ENCODE data around the gene RBKS. TPM values are rescaled to one million over a fixed set of nuclear protein-coding genes. Genes with fewer than 3 reads are reported as not detected.

Gene RBKS
- total and polyA plus RNA-seq, 3 experiments from 2014 or later = 2.1 to 4.7 (median 2.9) TPM

- H3K9me3 Mint-ChIP-seq = peaks cover 0 to 2% (median 0%) of the 10 kb centered on the region in 5 donors
- Histone ChIP-seq H3K27me3 (ENCODE audit: insufficient read depth, low read length, poor library complexity, severe bottlenecking) (no peaks in the 10 kb centered on the region), H3K27ac (ENCODE audit: low read depth, low read length) (no peak overlapping the region), H3K4me3 (ENCODE audit: low read length) (no peak overlapping the region), H3K4me1 (ENCODE audit: insufficient read depth, low read length) (no peaks in the 10 kb centered on the region), H3K36me3 (ENCODE audit: insufficient read depth, low read length) (no peaks in the 10 kb centered on the region), H3K9me3 (ENCODE audit: low read length) (no peaks in the 10 kb centered on the region)
- H3K27ac Mint-ChIP-seq = peak overlapping the region in 1 of 8 donors; percentile 43
- CTCF ChIA-PET = interaction anchor here (0.8 kb wide), 1 partner anchor 70 kb away, joined by 3 read pairs; no protein-coding TSS in a partner anchor
- DNase-seq = no peak
- H3K4me3 Mint-ChIP-seq = no peak overlapping the region
- no peaks in the 10 kb centered on the region for H3K27me3 Mint-ChIP-seq
- H3K36me3 Mint-ChIP-seq = peaks cover 0 to 4% (median 0%) of the 10 kb centered on the region in 3 donors
- POLR2A ChIA-PET = no interaction called here
- no peaks in the 10 kb centered on the region for H3K4me1 Mint-ChIP-seq
These were observed 97.4 kb downstream of the RBKS start for GRCh38 chr2:27792759-27793158.

GRCh38 chr2:27790796-27791195 is 99.4 kb downstream of the RBKS start:
- H3K36me3 Mint-ChIP-seq = peaks cover 0 to 2% (median 0%) of the 10 kb centered on the region in 3 donors
- POLR2A ChIA-PET = no interaction called here
- Histone ChIP-seq H3K27me3 (ENCODE audit: insufficient read depth, low read length, poor library complexity, severe bottlenecking) (no peaks in the 10 kb centered on the region), H3K4me3 (ENCODE audit: low read length) (no peak overlapping the region), H3K36me3 (ENCODE audit: insufficient read depth, low read length) (no peaks in the 10 kb centered on the region), H3K4me1 (ENCODE audit: insufficient read depth, low read length) (no peaks in the 10 kb centered on the region), H3K9me3 (ENCODE audit: low read length) (no peaks in the 10 kb centered on the region), H3K27ac (ENCODE audit: low read depth, low read length) (no peak overlapping the region)
- no peak overlapping the region for H3K4me3 Mint-ChIP-seq
- CTCF ChIA-PET = no interaction called here
- H3K4me1 Mint-ChIP-seq = no peaks in the 10 kb centered on the region
- H3K27me3 Mint-ChIP-seq = no peaks in the 10 kb centered on the region
- DNase-seq = no peak
- no peak overlapping the region for H3K27ac Mint-ChIP-seq
- H3K9me3 Mint-ChIP-seq = peaks cover 0 to 2% (median 0%) of the 10 kb centered on the region in 5 donors

GRCh38 chr2:27782701-27783100 is 107.5 kb downstream of the RBKS start:
- no peaks in the 10 kb centered on the region for H3K27me3 Mint-ChIP-seq
- peaks cover 9 to 19% (median 14%) of the 10 kb centered on the region in 3 donors for H3K4me1 Mint-ChIP-seq
- H3K4me1 ChIP-seq (ENCODE audit: insufficient read depth, low read length) = peaks cover 5% of the 10 kb centered on the region
- no peak overlapping the region for H3K27ac ChIP-seq (ENCODE audit: low read depth, low read length)
- ChIA-PET CTCF (no interaction called here), POLR2A (no interaction called here)
- H3K36me3 ChIP-seq (ENCODE audit: insufficient read depth, low read length) = peaks cover 8% of the 10 kb centered on the region
- H3K27me3 ChIP-seq (ENCODE audit: insufficient read depth, low read length, poor library complexity, severe bottlenecking) = no peaks in the 10 kb centered on the region
- H3K4me3 Mint-ChIP-seq = no peak overlapping the region
- no peaks in the 10 kb centered on the region for H3K9me3 ChIP-seq (ENCODE audit: low read length)
- peak overlapping the region in 1 of 8 donors; percentile 58 for H3K27ac Mint-ChIP-seq
- H3K36me3 Mint-ChIP-seq = peaks cover 0 to 45% (median 10%) of the 10 kb centered on the region in 3 donors
- no peaks in the 10 kb centered on the region for H3K9me3 Mint-ChIP-seq
- DNase-seq = no peak
- no peak overlapping the region for H3K4me3 ChIP-seq (ENCODE audit: low read length)

GRCh38 chr2:27781496-27781895 is 108.7 kb downstream of the RBKS start:
- Mint-ChIP-seq H3K4me3 (no peak overlapping the region), H3K4me1 (peaks cover 16 to 28% (median 25%) of the 10 kb centered on the region in 3 donors), H3K9me3 (no peaks in the 10 kb centered on the region), H3K27me3 (no peaks in the 10 kb centered on the region), H3K27ac (peak overlapping the region in 4 of 8 donors; percentile 11 to 79 (median 44)), H3K36me3 (peaks cover 0 to 53% (median 10%) of the 10 kb centered on the region in 3 donors)
- Histone ChIP-seq H3K36me3 (ENCODE audit: insufficient read depth, low read length) (peaks cover 8% of the 10 kb centered on the region), H3K27ac (ENCODE audit: low read depth, low read length) (no peak overlapping the region), H3K4me3 (ENCODE audit: low read length) (no peak overlapping the region), H3K9me3 (ENCODE audit: low read length) (no peaks in the 10 kb centered on the region), H3K4me1 (ENCODE audit: insufficient read depth, low read length) (peaks cover 12% of the 10 kb centered on the region), H3K27me3 (ENCODE audit: insufficient read depth, low read length, poor library complexity, severe bottlenecking) (no peaks in the 10 kb centered on the region)
- ChIA-PET POLR2A (no interaction called here), CTCF (no interaction called here)
- no peak for DNase-seq

GRCh38 chr2:27779417-27780055 is 110.7 kb downstream of the RBKS start:
- H3K4me1 Mint-ChIP-seq = peaks cover 29 to 42% (median 41%) of the 10 kb centered on the region in 3 donors
- no peak overlapping the region for H3K4me3 Mint-ChIP-seq
- peak overlapping the region in 4 of 8 donors; percentile 5 to 43 (median 24) for H3K27ac Mint-ChIP-seq
- no peak for DNase-seq
- no peaks in the 10 kb centered on the region for H3K27me3 ChIP-seq (ENCODE audit: insufficient read depth, low read length, poor library complexity, severe bottlenecking)
- H3K9me3 Mint-ChIP-seq = no peaks in the 10 kb centered on the region
- peaks cover 12% of the 10 kb centered on the region for H3K4me1 ChIP-seq (ENCODE audit: insufficient read depth, low read length)
- ChIA-PET POLR2A (no interaction called here), CTCF (no interaction called here)
- H3K36me3 Mint-ChIP-seq = peaks cover 0 to 65% (median 13%) of the 10 kb centered on the region in 3 donors
- H3K9me3 ChIP-seq (ENCODE audit: low read length) = no peaks in the 10 kb centered on the region
- no peak overlapping the region for H3K4me3 ChIP-seq (ENCODE audit: low read length)
- H3K36me3 ChIP-seq (ENCODE audit: insufficient read depth, low read length) = peaks cover 12% of the 10 kb centered on the region
- H3K27me3 Mint-ChIP-seq = no peaks in the 10 kb centered on the region
- H3K27ac ChIP-seq (ENCODE audit: low read depth, low read length) = no peak overlapping the region

GRCh38 chr2:27776696-27777095 is 113.5 kb downstream of the RBKS start:
- Histone ChIP-seq H3K27ac (ENCODE audit: low read depth, low read length) (no peak overlapping the region), H3K36me3 (ENCODE audit: insufficient read depth, low read length) (peaks cover 18% of the 10 kb centered on the region), H3K27me3 (ENCODE audit: insufficient read depth, low read length, poor library complexity, severe bottlenecking) (no peaks in the 10 kb centered on the region), H3K4me1 (ENCODE audit: insufficient read depth, low read length) (peaks cover 33% of the 10 kb centered on the region), H3K9me3 (ENCODE audit: low read length) (no peaks in the 10 kb centered on the region), H3K4me3 (ENCODE audit: low read length) (no peak overlapping the region)
- POLR2A ChIA-PET = no interaction called here
- DNase-seq = no peak
- peak overlapping the region in 2 of 8 donors; percentile 38 to 60 for H3K27ac Mint-ChIP-seq
- peak overlapping the region in 1 of 7 donors; percentile 35 for H3K4me3 Mint-ChIP-seq
- CTCF ChIA-PET = no interaction called here
- H3K9me3 Mint-ChIP-seq = no peaks in the 10 kb centered on the region
- peaks cover 53 to 70% (median 70%) of the 10 kb centered on the region in 3 donors for H3K4me1 Mint-ChIP-seq
- H3K36me3 Mint-ChIP-seq = peaks cover 0 to 75% (median 15%) of the 10 kb centered on the region in 3 donors
- H3K27me3 Mint-ChIP-seq = peaks cover 0 to under 1% of the 10 kb centered on the region in 2 donors

GRCh38 chr2:27776097-27776496 is 114.1 kb downstream of the RBKS start:
- peaks cover 58 to 76% (median 76%) of the 10 kb centered on the region in 3 donors for H3K4me1 Mint-ChIP-seq
- peaks cover 0 to 3% of the 10 kb centered on the region in 2 donors for H3K27me3 Mint-ChIP-seq
- H3K27ac Mint-ChIP-seq = peak overlapping the region in 4 of 8 donors; percentile 14 to 68 (median 58)

GRCh38 chr2:27773959-27774358 is 116.2 kb downstream of the RBKS start:
- Mint-ChIP-seq H3K27ac (peak overlapping the region in 4 of 8 donors; percentile 16 to 92 (median 64)), H3K9me3 (no peaks in the 10 kb centered on the region), H3K4me1 (peaks cover 59 to 75% (median 74%) of the 10 kb centered on the region in 3 donors), H3K27me3 (peaks cover 0 to 3% of the 10 kb centered on the region in 2 donors), H3K4me3 (peak overlapping the region in 5 of 7 donors; percentile 17 to 80 (median 45)), H3K36me3 (peaks cover 0 to 60% (median 11%) of the 10 kb centered on the region in 3 donors)
- Histone ChIP-seq H3K27ac (ENCODE audit: low read depth, low read length) (no peak overlapping the region), H3K36me3 (ENCODE audit: insufficient read depth, low read length) (peaks cover 10% of the 10 kb centered on the region), H3K4me1 (ENCODE audit: insufficient read depth, low read length) (peaks cover 38% of the 10 kb centered on the region), H3K9me3 (ENCODE audit: low read length) (no peaks in the 10 kb centered on the region), H3K4me3 (ENCODE audit: low read length) (no peak overlapping the region), H3K27me3 (ENCODE audit: insufficient read depth, low read length, poor library complexity, severe bottlenecking) (no peaks in the 10 kb centered on the region)
- CTCF ChIA-PET = interaction anchor here (1.5 kb wide), 1 partner anchor 67 kb away, joined by 4 read pairs; no protein-coding TSS in a partner anchor
- POLR2A ChIA-PET = no interaction called here
- DNase-seq = no peak

More at GRCh38 chr2:27776097-27776496, 114.1 kb downstream of the RBKS start:
- no peak overlapping the region for H3K27ac ChIP-seq (ENCODE audit: low read depth, low read length)
- Mint-ChIP-seq H3K4me3 (peak overlapping the region in 1 of 7 donors; percentile 35), H3K36me3 (peaks cover 0 to 78% (median 15%) of the 10 kb centered on the region in 3 donors), H3K9me3 (no peaks in the 10 kb centered on the region)
- POLR2A ChIA-PET = interaction anchor here (0.6 kb wide), 1 partner anchor 33 kb away, joined by 6 read pairs; no protein-coding TSS in a partner anchor
- peaks cover 18% of the 10 kb centered on the region for H3K36me3 ChIP-seq (ENCODE audit: insufficient read depth, low read length)
- H3K9me3 ChIP-seq (ENCODE audit: low read length) = no peaks in the 10 kb centered on the region
- H3K4me1 ChIP-seq (ENCODE audit: insufficient read depth, low read length) = peaks cover 34% of the 10 kb centered on the region
- no peaks in the 10 kb centered on the region for H3K27me3 ChIP-seq (ENCODE audit: insufficient read depth, low read length, poor library complexity, severe bottlenecking)
- no peak for DNase-seq
- CTCF ChIA-PET = no interaction called here
- H3K4me3 ChIP-seq (ENCODE audit: low read length) = no peak overlapping the region

All from CD8-positive, alpha-beta memory T cell (primary cell).